Measurements from ENCODE around the gene PDZD8.

DNA sequence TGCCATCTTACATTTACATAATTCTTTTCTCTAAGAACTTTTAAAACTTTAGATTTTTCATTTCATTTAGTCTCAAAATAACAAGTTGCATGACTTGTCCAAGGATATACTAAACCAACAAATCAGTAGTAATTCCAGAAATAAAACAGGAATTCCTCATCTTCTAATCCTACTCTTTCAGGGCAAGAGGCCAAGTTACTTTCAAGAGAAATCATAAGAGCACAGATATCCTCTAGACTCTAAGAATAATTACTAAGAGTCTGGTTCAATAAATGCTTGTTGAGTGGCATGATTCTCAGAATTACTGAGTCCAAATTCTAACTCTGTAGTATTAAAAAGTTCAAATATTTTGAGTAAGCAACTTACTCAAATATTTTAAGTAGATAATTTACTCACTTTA lies 12.9 kb downstream of the PDZD8 start:
- no peak for TF ChIP-seq MAZ (IDR thresholded peaks at IDR 0.05; ENCODE audit: borderline replicate concordance, low read depth, low read length)
- no peak for TF ChIP-seq CTCF (IDR thresholded peaks at IDR 0.05)
- TF ChIP-seq, protein P1, sequence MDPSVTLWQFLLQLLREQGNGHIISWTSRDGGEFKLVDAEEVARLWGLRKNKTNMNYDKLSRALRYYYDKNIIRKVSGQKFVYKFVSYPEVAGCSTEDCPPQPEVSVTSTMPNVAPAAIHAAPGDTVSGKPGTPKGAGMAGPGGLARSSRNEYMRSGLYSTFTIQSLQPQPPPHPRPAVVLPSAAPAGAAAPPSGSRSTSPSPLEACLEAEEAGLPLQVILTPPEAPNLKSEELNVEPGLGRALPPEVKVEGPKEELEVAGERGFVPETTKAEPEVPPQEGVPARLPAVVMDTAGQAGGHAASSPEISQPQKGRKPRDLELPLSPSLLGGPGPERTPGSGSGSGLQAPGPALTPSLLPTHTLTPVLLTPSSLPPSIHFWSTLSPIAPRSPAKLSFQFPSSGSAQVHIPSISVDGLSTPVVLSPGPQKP (IDR thresholded peaks at IDR 0.05; ENCODE audit: low read depth, low read length): no peak
- no peak for TF ChIP-seq POLR2A (IDR thresholded peaks at IDR 0.05; ENCODE audit: low read length)
- no peak for TF ChIP-seq PBX3 (IDR thresholded peaks at IDR 0.05)
- no peak for TF ChIP-seq MYC (IDR thresholded peaks at IDR 0.05; ENCODE audit: borderline replicate concordance, low read length)
- TF ChIP-seq ESRRA (IDR thresholded peaks at IDR 0.05; ENCODE audit: borderline replicate concordance, low read length): no peak
- TF ChIP-seq, protein P2, sequence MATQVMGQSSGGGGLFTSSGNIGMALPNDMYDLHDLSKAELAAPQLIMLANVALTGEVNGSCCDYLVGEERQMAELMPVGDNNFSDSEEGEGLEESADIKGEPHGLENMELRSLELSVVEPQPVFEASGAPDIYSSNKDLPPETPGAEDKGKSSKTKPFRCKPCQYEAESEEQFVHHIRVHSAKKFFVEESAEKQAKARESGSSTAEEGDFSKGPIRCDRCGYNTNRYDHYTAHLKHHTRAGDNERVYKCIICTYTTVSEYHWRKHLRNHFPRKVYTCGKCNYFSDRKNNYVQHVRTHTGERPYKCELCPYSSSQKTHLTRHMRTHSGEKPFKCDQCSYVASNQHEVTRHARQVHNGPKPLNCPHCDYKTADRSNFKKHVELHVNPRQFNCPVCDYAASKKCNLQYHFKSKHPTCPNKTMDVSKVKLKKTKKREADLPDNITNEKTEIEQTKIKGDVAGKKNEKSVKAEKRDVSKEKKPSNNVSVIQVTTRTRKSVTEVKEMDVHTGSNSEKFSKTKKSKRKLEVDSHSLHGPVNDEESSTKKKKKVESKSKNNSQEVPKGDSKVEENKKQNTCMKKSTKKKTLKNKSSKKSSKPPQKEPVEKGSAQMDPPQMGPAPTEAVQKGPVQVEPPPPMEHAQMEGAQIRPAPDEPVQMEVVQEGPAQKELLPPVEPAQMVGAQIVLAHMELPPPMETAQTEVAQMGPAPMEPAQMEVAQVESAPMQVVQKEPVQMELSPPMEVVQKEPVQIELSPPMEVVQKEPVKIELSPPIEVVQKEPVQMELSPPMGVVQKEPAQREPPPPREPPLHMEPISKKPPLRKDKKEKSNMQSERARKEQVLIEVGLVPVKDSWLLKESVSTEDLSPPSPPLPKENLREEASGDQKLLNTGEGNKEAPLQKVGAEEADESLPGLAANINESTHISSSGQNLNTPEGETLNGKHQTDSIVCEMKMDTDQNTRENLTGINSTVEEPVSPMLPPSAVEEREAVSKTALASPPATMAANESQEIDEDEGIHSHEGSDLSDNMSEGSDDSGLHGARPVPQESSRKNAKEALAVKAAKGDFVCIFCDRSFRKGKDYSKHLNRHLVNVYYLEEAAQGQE (IDR thresholded peaks at IDR 0.05): no peak
- no peak for TF ChIP-seq EP300 (IDR thresholded peaks at IDR 0.05)
- TF ChIP-seq RFX5 (IDR thresholded peaks at IDR 0.05): no peak
- no peak for TF ChIP-seq BHLHE40 (IDR thresholded peaks at IDR 0.05; ENCODE audit: low read depth, low read length)
- TF ChIP-seq RAD21 (conservative IDR thresholded peaks at IDR 0.05 in 1 of 2, IDR thresholded peaks at IDR 0.05 in 1 of 2): no peak

All from A549 (cell line).